ENCODE data around the gene JAK3.
"Not testable (repeated sequence)": the region's sequence is repeated elsewhere in the genome, so short reads cannot be mapped to it uniquely, and the experiment has no call there.

The JAK3 gene

DNA sequence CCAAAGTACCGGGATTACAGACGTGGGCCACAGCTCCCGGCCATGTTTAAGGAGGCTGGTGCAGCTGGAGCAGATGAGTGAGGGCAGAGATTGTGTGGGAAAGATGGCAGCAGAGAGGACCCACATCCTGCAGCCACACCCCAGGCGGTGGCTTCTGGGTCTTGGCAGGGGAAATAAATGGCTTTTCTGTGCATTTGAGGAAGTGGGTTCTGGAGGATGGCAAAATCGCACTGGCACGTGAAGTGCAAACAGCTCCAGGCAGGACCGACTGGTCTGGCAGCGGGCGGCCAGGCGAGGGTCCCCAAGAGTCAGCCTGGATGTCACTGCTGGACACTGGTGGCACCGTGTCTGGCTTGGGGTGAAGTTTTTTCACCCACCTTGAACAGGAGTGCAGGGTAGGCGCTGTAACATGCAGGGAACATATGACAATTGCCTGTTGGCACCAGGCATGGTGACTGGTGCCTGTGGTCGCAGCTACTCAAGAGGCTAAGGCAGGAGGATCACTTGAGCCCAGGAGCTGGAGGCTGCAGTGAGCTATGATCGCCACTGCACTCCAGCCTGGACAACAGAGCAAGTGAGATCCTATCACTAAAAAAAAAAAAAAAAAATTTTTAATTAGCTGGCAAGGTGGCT, 44.4 kb downstream of the JAK3 start:
- DNase-seq (ENCODE audit: low read depth), result no peak

DNA sequence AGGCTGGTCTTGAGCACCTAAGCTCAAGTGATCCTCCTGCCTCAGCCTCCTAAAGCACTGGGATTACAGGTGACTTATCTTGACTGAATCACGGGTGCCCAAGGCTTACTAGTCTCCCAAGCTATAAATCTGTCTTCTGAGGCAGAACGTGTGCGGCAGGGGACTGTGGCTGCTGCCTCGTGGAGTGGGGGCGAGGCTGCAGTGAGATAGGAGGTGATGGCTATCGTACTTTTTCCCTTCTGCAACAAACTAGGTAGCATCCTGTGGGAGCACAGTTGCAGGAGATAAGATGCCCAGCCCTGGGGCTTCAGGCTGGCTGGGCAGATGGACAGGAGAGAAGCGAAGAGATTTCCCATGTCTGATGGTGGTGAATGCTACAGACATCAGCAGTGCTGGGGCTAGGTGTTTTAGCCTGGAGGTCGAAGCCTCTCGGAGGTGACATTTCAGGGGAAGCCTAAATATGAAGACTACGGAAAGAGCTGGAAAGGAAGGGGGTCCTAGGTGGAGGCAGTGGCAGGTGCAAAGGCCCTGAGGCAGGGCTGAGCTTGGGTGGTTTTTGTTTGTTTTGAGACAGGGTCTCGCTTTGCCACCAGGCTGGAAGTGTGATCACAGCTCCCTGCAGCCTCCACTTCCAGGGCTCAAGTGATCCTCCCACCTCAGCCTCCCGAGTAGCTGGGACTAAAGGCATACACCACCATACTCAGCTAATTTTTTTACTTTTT, 45.5 kb downstream of the JAK3 start:
- no peak for DNase-seq (ENCODE audit: low read depth)

DNA sequence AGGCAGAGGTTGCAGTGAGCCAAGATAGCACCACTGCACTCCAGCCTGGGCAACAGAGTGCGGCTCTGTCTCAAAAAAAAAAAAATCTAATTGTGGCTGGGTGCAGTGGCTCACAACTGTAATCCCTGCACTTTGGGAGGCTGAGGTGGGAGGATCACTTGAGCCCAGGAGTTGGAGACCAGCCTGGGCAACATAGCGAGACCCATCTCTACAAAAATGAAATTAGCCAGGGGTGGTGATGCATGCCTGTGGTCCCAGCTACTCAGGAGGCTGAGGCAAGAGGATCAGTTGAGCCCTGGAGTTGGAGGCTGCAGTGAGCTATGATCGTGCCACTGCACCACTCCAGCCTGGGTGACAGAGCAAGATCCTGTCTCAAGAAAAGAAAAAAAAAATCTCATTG, 49.2 kb downstream of the JAK3 start:
- not testable (repeated sequence) for DNase-seq (ENCODE audit: low read depth)

DNA sequence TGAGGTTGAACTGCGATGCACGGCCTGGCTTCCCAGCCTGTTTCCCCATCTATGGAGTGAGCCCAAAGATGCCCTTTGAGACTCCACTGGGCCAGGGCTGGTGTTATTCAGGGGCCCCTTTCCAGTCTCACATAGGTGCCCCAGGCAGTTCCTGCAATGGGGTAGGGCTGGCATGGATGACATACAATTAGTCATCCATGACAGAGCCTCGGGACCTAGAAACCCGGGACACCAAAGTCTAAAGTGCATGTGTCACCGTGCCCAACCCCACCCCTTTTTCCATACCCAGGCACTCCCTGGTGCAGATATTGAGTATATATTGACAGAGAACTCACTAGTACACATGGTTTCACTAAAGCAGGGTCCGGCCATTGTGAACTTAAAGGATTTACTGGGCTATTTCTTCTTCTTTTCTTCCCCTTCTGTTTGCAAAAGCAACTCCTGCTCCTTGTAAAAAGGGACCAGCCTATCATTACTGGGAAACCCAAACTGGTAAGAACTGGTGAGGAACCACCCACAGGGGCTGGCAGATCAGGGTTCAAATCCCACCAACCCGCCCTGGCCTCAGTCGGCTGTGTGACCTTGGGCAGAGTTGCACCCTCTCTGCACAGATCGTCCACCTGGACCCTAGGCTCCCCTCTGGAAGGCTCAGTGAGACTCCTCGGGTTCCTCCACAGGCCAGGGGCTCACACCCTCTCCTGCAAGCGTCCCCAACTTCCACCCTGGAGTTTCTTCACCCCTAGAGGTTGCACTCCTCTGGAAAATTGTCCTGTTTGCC, 50.2 kb downstream of the JAK3 start:
- peak; percentile 60 for DNase-seq (ENCODE audit: low read depth)

DNA sequence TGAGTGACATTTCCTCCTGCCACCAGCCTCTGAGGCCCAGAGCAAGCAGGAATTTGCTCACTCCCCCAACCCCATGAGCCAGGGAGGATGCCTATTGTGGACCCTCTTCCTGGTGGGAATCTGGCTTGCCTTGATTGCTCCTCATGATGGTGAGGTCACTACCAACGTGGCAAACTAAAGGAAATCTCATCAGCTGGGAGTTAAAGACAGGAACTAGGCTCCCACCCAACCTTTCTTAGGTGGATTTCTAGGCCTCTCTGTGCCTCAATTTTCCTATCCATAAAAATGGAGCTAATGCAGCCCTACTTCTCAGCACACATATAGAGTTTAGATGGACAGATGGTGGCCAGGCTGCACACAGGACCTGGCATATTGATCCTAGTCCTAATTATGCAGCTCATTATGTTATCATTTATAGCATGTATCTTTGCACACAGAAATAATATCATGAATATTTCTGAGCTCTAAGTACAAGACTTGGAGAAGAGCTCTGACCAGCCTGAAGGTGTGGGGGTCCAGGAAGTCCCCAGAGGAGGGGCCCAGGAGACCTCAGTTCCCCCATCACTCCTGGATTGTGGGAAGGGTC, 50.9 kb downstream of the JAK3 start:
- DNase-seq (ENCODE audit: low read depth), result no peak

DNA sequence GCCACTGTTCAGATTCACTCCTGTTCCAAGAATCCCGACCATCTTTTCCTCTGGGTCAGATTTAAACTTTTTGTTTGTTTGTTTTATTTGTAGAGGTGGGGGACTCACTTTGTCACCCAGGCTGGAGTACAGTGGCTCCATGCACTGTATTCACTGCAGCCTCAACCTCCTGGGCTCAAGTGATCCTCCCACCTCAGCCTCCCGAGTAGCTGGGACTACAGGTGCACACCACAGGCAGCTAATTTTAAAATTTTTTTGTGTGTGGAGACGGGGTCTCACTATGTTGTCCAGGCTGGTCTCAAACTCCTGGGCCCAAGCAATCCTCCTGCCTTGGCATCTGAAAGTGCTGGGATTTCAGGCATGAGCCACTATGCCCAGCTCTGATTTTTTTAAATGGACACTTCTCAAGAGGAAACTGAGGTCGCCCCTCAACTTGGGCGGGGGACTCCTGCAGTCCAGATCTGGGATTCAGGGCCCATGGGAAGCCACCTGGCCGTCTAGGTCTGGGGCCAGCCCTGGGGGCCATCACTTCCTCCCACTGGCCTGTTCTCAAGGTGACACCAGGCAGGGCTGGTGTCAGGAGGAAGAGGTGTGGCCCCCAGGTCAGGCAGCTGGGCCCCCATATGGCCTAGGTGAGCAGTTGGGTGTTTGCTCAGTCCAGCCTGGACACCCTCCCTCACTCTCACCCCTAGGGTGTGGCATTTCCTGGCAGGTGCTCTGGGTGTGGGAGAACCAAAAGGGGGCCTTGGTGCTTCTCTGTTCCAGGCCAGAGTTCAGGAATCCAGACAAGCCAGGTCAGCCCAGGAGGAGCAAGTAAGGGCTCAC, 51.6 kb downstream of the JAK3 start:
- no peak for DNase-seq (ENCODE audit: low read depth)

DNA sequence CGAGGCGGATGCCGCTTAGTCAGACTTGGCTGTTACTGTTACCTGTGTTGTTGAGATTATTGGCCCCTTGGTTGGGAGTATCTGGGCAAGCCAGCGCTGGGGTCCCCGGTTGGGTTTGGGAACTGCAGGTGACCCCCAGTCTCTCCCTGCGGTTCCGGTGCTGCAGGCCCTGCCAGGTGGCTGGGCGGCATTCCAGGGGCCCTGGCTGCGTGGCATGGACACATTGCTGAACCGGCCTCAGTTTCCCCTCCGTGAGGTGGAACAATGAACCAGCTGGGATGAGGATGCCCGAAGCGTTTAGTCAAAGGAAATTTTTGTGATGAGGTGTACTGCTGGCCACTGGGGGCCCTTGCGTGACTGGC, 52.3 kb downstream of the JAK3 start:
- DNase-seq (ENCODE audit: low read depth), result no peak

DNA sequence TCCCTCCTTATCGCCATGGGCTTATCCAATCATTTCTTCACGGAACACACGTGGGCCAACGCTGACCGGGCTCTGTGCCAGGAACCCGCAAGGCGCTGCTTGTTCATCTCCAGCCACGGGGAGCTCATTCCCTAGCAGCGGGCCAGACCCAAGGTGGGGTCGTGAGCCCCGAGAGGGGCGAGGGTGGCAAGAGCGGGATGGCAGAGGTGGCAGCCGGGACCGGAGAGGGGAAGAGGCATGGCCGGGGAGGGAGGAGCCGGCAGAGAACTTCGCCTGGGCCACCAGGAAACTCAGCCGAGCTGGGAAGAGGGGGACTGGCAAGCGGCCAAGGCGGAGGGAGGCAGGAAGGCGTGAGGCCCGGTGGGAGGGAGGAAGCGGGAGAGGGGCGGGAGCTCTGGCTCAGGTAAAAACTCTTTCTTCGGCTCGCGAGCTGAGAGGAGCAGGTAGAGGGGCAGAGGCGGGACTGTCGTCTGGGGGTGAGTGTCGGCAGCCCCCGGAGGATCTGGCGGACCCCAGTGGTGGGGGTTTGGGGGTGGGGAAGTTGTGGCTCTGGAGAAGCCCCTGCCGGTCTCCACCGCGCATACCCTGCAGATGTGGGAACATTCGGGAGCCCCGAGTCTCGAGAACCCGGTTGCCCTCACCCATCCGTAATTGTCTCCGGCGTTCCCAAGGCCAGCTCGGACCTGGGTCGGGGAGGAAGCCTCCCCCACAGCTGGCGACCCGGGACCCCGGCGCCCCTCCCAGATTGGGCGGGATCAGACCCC, 52.9 kb downstream of the JAK3 start, which contains the start of gene B3GNT3:
B3GNT3 (plus strand) TSS at position 408 of the 764 bp plus-strand sequence. CDS start 12,670 bp downstream, outside the sequence.
- DNase-seq (ENCODE audit: low read depth), result no peak

DNA sequence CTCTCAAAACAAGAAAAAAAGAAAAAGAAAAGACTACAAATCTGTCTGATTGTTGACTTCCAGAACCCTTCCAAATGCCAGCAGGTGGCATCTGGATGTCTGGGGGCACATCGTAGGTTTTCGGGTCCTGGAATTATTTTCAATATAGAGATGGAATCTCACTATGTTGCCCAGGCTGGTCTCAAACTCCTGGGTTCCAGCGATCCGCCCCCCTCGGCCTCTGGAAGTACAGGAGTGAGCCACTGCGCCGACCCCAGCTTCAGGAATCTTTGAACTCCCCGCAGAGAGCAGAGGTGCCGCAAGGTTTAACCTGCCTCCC, 53.4 kb downstream of the JAK3 start:
- DNase-seq (ENCODE audit: low read depth), result no peak

DNA sequence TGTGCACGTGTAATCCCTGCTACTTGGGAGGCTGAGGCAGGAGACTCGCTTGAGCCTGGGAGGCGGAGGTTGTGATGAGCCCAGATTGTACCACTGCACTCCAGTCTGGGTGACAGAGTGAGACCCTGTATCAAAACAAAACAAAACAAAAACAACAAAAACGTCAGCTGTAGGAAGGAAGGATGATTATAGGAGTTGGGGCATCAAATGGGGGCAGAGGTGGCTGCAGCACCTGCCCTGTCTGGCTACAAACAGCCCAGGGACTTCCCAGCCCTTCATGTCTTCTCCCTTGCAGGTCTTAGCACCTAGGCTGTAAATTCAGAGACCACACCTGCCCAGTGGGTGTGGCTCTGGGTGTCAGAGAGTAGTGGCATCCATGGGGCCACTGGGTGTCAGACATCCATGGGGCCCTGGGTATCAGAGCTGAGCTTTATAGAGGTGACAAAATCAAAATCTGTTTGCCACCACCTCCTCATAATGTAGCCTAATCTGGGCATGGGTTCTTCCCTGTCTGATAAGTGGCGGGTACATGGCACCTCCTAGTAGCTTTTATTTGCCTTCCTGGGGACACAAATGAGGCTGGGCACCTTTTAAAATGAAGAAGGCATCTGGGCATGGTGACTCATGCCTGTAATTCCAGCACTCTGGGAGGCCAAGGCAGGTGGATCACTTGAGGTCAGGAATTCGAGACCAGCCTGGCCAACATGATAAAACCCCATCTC, 57.6 kb downstream of the JAK3 start:
- no peak for DNase-seq (ENCODE audit: low read depth)

DNA sequence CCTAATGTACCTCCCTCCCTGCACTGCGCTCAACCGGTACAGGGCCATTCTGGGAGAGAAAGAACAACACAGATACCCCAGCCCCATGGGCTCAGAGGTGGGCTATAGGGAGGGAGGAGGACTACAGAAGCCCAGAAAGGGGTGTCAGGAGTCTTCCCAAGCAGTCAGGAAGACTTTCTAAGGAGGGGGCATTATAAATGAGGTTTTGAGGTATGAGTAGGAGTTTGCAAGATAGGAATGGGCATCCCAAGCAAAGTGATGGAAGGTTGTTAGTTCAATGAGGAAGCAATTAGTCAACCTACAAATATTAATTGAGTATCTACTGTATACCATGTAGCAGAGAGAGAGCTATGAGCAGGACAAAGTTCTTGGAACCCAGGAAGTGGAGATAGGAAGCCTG, 59.1 kb downstream of the JAK3 start:
- no peak for DNase-seq (ENCODE audit: low read depth)

DNA sequence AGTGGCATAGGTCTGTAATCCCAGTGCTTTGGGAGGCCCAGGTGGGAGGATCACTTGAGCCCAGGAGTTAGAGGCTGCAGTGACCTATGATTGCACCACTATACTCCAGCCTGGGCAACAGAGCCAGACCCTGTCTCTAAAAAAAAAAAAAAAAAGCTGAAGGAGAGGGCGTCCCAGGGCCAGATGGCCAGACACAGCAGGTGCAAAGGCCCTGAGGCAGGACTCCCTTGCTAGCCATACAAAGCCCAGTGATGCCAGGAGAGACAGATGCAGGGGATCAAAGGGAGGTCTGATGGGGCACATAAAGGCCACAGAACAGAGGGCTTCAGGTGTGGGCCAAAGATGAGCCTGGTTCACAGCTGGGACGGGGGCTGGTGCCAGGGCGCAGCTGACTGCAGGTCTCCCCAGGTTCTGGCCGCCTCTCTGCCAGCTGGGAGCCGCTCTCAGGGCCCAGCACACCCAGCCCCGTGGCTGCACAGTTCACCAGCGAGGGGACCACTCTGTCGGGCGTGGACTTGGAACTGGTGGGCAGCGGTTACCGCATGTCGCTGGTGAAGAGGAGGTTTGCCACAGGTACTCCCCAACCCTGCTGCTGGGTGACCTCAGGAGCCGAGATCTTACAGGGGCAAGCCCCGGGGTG, 60.4 kb downstream of the JAK3 start:
- no peak for DNase-seq (ENCODE audit: low read depth)

DNA sequence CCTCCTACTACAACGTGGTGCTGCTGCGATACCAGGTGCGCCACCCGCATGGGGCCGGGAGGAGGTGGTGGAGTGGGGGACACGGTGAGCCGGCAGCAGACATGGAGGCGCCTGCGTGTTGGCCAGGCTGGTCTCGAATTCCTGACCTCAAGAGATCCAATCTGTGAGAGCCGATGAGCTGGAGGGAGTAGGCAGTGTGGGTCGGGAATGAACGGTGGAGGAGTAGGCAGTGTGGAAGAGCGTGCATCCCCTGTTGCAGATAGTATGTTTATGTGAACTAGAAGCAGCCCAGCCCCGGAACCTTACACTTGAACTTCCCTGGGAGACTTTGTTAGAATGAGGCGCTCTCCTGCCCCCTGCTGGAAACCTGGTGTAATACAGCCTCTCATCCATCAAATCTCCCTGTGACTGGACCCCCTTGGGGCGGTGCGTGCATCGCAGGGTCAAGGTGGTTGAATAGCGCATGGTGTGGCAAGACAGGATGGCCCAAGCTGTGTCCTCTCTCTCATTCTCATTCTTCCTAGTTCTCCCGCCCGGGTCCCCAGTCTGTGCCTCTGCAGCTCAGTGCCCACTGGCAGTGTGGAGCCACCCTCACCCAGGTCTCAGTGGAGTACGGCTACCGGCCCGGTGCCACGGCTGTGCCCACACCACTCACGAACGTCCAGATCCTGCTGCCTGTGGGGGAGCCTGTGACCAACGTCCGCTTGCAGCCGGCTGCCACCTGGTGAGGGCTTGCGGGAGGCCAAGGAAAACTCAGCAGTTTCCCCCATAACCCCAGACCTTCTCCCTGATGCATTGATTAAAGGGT, 63.4 kb downstream of the JAK3 start:
- no peak for DNase-seq (ENCODE audit: low read depth)

DNA sequence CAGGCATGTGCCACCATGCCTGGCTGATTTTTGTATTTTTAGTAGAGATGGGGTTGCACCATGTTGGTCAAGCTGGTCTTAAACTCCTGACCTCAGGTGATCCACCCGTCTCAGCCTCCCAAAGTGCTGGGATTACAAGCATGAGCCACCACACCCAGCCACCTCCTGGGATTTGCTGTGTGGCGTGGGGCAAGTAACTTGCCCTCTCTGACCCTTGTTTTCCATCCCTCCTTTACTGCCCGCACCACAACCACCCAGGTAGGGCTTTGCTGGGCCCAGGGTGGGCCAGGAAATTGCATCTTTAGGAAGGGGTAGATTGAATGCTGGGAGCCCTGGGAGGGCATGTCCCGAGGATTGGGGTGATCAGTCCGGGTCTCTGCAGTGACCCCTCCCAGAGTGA, 64.1 kb downstream of the JAK3 start:
- not testable (repeated sequence) for DNase-seq (ENCODE audit: low read depth)

DNA sequence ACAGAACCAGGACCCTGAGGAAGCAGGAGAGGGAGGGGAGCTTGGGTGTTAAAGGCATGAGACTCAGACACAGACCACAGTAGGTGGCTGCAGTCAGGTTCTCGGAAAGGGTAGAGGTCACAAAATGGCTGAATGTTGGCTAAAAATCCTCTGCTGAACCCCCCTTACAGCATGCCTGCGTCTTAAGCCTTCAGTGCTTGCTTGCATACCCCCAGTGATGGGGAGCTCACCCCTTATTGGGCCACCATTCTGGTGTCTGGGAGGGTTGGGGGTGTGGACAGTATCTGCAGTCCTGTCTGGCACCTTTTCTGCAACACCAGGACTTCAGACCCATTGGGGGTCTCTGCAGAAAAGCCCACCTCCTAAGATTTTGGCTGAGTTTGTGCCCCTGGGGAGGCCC, 67.0 kb downstream of the JAK3 start:
- DNase-seq (ENCODE audit: low read depth), result no peak

DNA sequence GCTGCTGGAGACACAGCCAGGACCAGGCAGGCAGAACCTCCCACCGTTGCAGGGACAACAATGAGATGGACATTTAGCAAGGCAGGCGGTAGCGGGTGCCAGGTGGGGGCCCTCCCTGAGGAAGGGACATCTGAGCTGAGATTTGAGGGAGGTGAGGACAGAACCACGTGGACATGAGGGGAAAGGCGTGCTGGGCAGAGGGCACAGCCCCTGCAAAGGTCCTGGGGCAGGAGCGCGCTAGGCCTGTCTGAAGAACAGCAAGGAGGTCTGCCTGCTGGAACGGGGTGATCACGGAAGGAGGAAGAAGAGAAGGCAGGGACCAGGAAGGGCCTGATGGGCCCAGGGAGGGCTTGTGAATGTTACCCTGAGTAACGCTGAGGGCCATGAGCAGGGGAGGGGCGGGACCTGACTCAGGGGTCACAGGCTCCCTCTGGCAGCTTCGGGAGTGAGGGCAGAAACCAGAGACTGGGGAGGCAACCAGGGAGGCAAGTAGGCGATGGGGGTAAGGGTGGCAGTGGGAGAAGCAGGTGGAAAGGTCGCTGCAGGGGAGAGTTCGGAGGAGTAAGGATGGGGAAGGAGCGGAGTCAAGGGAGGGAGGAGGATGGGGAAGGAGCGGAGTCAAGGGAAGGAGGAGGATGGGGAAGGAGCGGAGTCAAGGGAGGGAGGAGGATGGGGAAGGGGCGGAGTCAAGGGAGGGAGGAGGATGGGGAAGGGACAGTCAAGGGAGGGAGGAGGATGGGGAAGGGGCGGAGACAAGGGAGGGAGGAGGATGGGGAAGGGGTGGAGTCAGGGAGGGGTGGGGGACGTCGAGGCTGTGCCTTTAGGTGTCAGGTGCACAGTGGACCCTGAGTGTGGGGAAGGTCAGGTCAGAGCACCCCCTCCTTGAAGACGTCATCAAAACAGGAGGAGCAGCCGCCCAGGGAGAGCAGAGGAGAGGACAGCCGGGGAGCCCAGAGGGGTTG, 68.5 kb downstream of the JAK3 start:
- no peak for DNase-seq (ENCODE audit: low read depth)

DNA sequence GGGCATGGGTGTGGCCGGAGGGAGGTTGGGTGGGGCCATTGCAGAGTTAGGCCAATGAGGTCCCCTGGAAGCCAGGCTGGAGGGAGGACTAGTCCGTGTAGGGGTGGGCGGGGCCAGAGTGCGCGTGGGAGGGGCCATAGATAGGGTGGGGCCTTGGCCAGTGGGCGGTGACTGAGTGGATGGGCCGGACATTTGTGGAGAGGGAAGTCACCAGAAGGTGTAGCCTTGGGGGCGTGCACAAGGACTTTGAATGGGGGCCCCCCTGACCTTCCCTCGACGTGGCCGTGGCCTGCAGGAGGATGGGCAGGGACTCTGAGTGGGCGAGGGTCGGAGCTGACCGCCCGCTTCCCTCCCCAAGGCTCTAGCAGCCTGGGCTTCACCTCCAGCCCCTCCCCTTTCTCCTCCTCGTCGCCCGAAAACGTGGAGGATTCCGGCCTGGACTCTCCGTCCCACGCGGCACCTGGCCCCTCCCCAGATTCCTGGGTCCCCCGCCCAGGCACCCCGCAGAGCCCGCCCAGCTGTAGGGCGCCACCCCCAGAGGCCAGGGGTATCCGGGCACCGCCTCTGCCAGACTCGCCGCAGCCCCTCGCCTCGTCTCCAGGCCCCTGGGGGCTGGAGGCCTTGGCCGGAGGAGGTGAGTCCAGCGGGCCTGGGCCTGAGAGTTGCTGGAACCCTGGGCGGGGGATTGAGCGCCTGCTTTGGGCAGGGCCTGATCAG, 69.4 kb downstream of the JAK3 start:
- DNase-seq (ENCODE audit: low read depth), result no peak

Data from HS-5 (cell line).